Endothelial cell (in vitro differentiated cells): ENCODE results near the gene PDE6B. TPM values are rescaled to one million over a fixed set of nuclear protein-coding genes. Genes with fewer than 3 reads are reported as not detected.

Source experiments
- DNase-seq: peaks from one replicate; pipeline ENCODE4 v3.0.0; 2021; ENCODE audit warnings: low spot score
- H3K27ac Mint-ChIP-seq: one replicate; pipeline ENCODE4 v1.8.0; 2021; ENCODE audit warnings: mixed read lengths, inconsistent platforms; ENCODE audit not compliant: unreplicated experiment
- H3K27me3 Mint-ChIP-seq: one replicate; pipeline ENCODE4 v1.8.0; 2021; ENCODE audit warnings: mild to moderate bottlenecking, moderate library complexity, mixed read lengths, inconsistent platforms; ENCODE audit not compliant: unreplicated experiment
- H3K36me3 Mint-ChIP-seq: one replicate; pipeline ENCODE4 v1.8.0; 2021; ENCODE audit warnings: mild to moderate bottlenecking, low read depth, mixed read lengths, inconsistent platforms; ENCODE audit not compliant: unreplicated experiment
- H3K4me1 Mint-ChIP-seq: one replicate; pipeline ENCODE4 v1.8.0; 2021; ENCODE audit warnings: mild to moderate bottlenecking, mixed read lengths, inconsistent platforms; ENCODE audit not compliant: unreplicated experiment
- H3K4me3 Mint-ChIP-seq: one replicate; pipeline ENCODE4 v1.8.0; 2021; ENCODE audit warnings: mild to moderate bottlenecking, mixed read lengths, inconsistent platforms; ENCODE audit not compliant: unreplicated experiment
- H3K9me3 Mint-ChIP-seq: one replicate; pipeline ENCODE4 v1.8.0; 2021; ENCODE audit warnings: mixed read lengths, inconsistent platforms; ENCODE audit not compliant: unreplicated experiment
- CTCF ChIP-seq: fragments of 200-600 bp; sonication (generic); IDR thresholded peaks from one replicate; pipeline ENCODE4 v1.5.0; 2021; ENCODE audit warnings: antibody characterized with exemption; ENCODE audit not compliant: unreplicated experiment
- total RNA-seq: library from RNA; stranded (reverse); fragmentation: NEBNext Ultra II Directional; extraction: Animal tissue kit (Norgen Biotek cat#: 25700); gene quantifications from one replicate; pipeline ENCODE4 v1.2.1, GENCODE V29; 2021; ENCODE audit not compliant: unreplicated experiment

PDE6B gene
- total RNA-seq, 1 donor from 2014 or later = 5.1 TPM

DNA sequence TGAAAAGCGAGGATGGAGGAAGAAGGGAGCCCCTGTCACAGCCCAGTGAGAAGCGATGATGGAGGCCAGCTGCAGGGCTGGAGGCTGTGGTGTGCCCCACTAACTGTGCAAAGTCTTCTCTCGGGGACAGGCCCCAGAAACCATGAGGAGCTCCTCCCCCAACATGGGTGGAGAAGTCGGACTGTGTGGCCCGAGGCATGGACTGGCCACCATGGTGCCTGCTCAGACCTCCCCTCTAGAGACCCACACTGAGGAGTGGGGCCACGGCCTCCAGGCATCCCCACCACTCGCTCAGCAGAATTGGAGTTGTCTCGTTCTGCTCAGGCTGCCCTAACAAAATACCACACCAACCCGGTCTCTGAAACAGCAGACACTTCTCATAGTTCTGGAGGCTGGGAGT, 12.2 kb upstream of the PDE6B start:
- no peak overlapping the region for H3K4me3 Mint-ChIP-seq
- TF ChIP-seq CTCF = no peak
- no peak overlapping the region for H3K27ac Mint-ChIP-seq
- H3K27me3 Mint-ChIP-seq = peaks cover 2% of the 10 kb centered on the region
- peaks cover 3% of the 10 kb centered on the region for H3K9me3 Mint-ChIP-seq
- DNase-seq = no peak
- H3K36me3 Mint-ChIP-seq = peaks cover 5% of the 10 kb centered on the region
- H3K4me1 Mint-ChIP-seq = peaks cover 18% of the 10 kb centered on the region

DNA sequence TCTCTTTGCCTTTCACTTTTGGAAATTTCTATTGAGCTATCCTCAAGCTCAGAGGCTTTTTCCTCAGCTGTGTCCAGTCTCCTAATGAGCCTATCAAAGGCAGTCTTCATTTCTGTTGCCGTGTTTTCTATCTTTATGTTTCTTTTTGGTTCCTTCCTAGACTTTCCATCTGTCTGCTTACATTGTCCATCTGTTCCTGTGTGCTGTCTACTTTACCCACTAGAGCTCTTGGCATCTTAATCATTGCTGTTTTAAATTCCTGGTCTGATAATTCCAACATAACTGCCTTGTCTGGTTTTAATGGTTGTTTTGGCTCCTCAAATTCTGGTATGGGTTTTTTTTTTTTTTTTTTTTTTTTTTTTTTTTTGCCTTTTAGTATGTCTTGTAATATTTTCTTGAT, 9.3 kb upstream of the PDE6B start:
- Mint-ChIP-seq H3K27ac (peak overlapping the region; percentile 65), H3K36me3 (no peaks in the 10 kb centered on the region), H3K4me3 (no peak overlapping the region), H3K4me1 (peaks cover 19% of the 10 kb centered on the region), H3K27me3 (peaks cover 3% of the 10 kb centered on the region), H3K9me3 (no peaks in the 10 kb centered on the region)
- TF ChIP-seq CTCF = no peak
- DNase-seq = no peak

DNA sequence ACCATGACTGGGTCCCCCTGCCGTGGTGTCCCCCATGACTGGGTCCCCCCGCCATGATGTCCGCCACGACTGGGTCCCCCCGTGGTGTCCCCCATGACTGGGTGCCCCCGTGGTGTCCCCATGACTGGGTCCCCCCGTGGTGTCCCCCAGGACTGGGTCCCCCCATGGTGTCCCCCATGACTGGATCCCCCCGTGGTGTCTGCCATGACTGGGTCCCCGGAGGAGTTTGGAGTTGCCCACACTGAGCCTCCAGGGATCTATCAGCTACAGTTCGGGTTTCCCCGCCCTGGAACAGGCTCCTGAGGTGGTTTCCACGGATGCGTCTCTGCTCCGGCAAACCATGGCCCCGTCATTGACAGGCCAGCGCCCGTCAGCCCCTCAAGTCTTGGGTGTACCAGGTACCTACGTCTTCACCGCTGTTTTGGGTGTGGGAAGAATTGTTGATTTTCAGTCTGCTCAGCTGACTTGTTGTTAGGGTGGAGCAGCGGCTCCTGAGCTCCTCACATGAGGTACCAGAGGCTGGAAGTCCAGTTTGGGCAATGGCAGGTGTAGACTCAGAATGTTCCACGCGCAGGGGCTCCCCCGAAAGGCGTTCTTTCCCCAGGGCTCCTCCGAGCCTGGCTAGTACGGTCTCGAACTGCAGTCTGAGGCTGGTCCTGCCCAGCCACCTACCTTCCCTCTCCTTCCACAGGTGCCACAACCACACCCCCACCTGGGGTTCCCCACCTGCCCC, 8.3 kb upstream of the PDE6B start:
- H3K27me3 Mint-ChIP-seq = peaks cover 4% of the 10 kb centered on the region
- no peak overlapping the region for H3K4me3 Mint-ChIP-seq
- TF ChIP-seq CTCF = no peak
- H3K9me3 Mint-ChIP-seq = no peaks in the 10 kb centered on the region
- no peak for DNase-seq
- peaks cover 2% of the 10 kb centered on the region for H3K36me3 Mint-ChIP-seq
- no peak overlapping the region for H3K27ac Mint-ChIP-seq
- H3K4me1 Mint-ChIP-seq = peaks cover 19% of the 10 kb centered on the region

- no peak for DNase-seq
These were observed 7.4 kb upstream of the PDE6B start for GRCh38 chr4:617644-618641.

More at GRCh38 chr4:617644-618641, 7.4 kb upstream of the PDE6B start:
- Mint-ChIP-seq H3K36me3 (peaks cover 3% of the 10 kb centered on the region), H3K27me3 (peaks cover 11% of the 10 kb centered on the region), H3K4me3 (no peak overlapping the region), H3K27ac (no peak overlapping the region), H3K9me3 (no peaks in the 10 kb centered on the region), H3K4me1 (peaks cover 19% of the 10 kb centered on the region)
- TF ChIP-seq CTCF = no peak
